HCT116 (cell line): ENCODE measurements around the gene MYH3. TPM values are rescaled to one million over a fixed set of nuclear protein-coding genes. Genes with fewer than 3 reads are reported as not detected.

Experiments used
- ATAC-seq: fragments of 200-7000 bp; cut with Tn5 transposase; 2 replicates; pipeline ENCODE4 v1.9.1; 2020; ENCODE audit warnings: mild to moderate bottlenecking, moderate library complexity
- BruUV-seq: library from RNA; stranded (reverse); fragments of 400-500 nt; replicated peaks from 2 replicates; lab custom pipeline; 2021; lab: Mats Ljungman, UMichigan
- CTCF ChIA-PET: fragments of 300-600 bp; sonication (Branson Sonifier 250); formaldehyde crosslinking; loops from one replicate; lab custom pipeline; 2021; ENCODE audit warnings: antibody characterized with exemption; lab: Charles Lee
- POLR2A ChIA-PET: fragments of 300-600, 350-600 bp; sonication (Branson Sonifier 250); formaldehyde crosslinking; loops from one replicate; lab custom pipeline; 2021; ENCODE audit warnings: antibody characterized with exemption; lab: Charles Lee
- RAD21 ChIA-PET, 2 experiments: fragments of 300-600 bp; sonication (Branson Sonifier 250); formaldehyde crosslinking; loops; one replicate each; lab custom pipeline; 2023; ENCODE audit warnings: low total read pairs in 2 of 2; ENCODE audit not compliant: uncharacterized antibody in 2 of 2, unreplicated experiment in 2 of 2, low non-redundant PET in 1 of 2; lab: Charles Lee
- DNase-seq: peaks from one replicate; pipeline ENCODE4 v3.0.0-alpha.2; 2010; ENCODE audit warnings: low read depth, low spot score
- H2AFZ ChIP-seq: fragments of 200-600 bp; shearing (Covaris generic), sonication (generic); 2 replicates; pipeline ENCODE4 v1.6.1; 2017; ENCODE audit warnings: low read depth, mixed run types, mixed read lengths, antibody characterized with exemption, low read length; ENCODE audit not compliant: poor library complexity, severe bottlenecking
- H3K27ac ChIP-seq: 2 replicates; pipeline ENCODE4 v1.5.1; 2012; ENCODE audit warnings: low read depth, low read length
- H3K27me3 ChIP-seq: fragments of 200-600 bp; sonication (generic); 2 replicates; pipeline ENCODE4 v1.6.1; 2016; ENCODE audit warnings: mixed run types, low read length, mixed read lengths; ENCODE audit not compliant: insufficient read depth
- H3K36me3 ChIP-seq, 2 experiments: fragments of 200-500 bp in 1 of 2; fragments of 200-600 bp in 1 of 2; sonication (Bioruptor generic) in 1 of 2; sonication (generic) in 1 of 2; 2 replicates each; pipeline versions ENCODE4 v1.5.1 to v1.6.1; 2014 to 2016; ENCODE audit warnings: low read length in 2 of 2, inconsistent platforms in 1 of 2, mixed read lengths in 1 of 2, mixed run types in 1 of 2; ENCODE audit not compliant: insufficient read depth in 2 of 2, control insufficient read depth in 1 of 2
- H3K4me1 ChIP-seq, 2 experiments: fragments of 200-600 bp in 1 of 2; sonication (generic) in 1 of 2; 2 replicates each; pipeline versions ENCODE4 v1.5.1 to v1.6.1; 2012 to 2017; ENCODE audit warnings: low read length in 2 of 2, inconsistent platforms in 1 of 2, mild to moderate bottlenecking in 1 of 2, mixed read lengths in 1 of 2, mixed run types in 1 of 2, moderate library complexity in 1 of 2; ENCODE audit not compliant: insufficient read depth in 2 of 2, control insufficient read depth in 1 of 2
- H3K4me2 ChIP-seq: fragments of 200-600 bp; sonication (generic); 2 replicates; pipeline ENCODE4 v1.6.1; 2017; ENCODE audit warnings: mixed run types, low read length, mixed read lengths
- H3K4me3 ChIP-seq, 2 experiments: fragments of 200-600 bp in 1 of 2; sonication (generic) in 1 of 2; replicated peaks in 1 of 2; 2 replicates each; pipeline ENCODE4 v1.5.1; 2011 to 2016; ENCODE audit warnings: low read length in 2 of 2, control low read depth in 1 of 2, low read depth in 1 of 2, mild to moderate bottlenecking in 1 of 2, mixed read lengths in 1 of 2, mixed run types in 1 of 2
- H3K79me2 ChIP-seq: fragments of 200-600 bp; sonication (generic); 2 replicates; pipeline ENCODE4 v1.6.1; 2017; ENCODE audit warnings: mild to moderate bottlenecking, mixed run types, low read length, moderate library complexity, mixed read lengths; ENCODE audit not compliant: insufficient read depth
- H3K9ac ChIP-seq: fragments of 200-600 bp; sonication (generic); 2 replicates; pipeline ENCODE4 v1.6.1; 2016; ENCODE audit warnings: low read length, mixed read lengths
- H3K9me2 ChIP-seq: fragments of 200-600 bp; sonication (generic), shearing (Covaris generic); 2 replicates; pipeline ENCODE4 v1.6.1; 2017; ENCODE audit warnings: mixed run types, mild to moderate bottlenecking, moderate library complexity; ENCODE audit not compliant: insufficient read depth
- H3K9me3 ChIP-seq, 2 experiments: fragments of 200-500 bp in 1 of 2; fragments of 200-600 bp in 1 of 2; sonication (Bioruptor generic) in 1 of 2; sonication (generic) in 1 of 2; 2 replicates each; pipeline ENCODE4 v1.6.1; 2014 to 2017; ENCODE audit warnings: low read length in 2 of 2, mixed read lengths in 2 of 2, inconsistent platforms in 1 of 2, low read depth in 1 of 2, mild to moderate bottlenecking in 1 of 2, mixed run types in 1 of 2, moderate library complexity in 1 of 2; ENCODE audit not compliant: control insufficient read depth in 1 of 2, insufficient read depth in 1 of 2
- H4K20me1 ChIP-seq: fragments of 200-600 bp; sonication (generic), shearing (Covaris generic); 2 replicates; pipeline ENCODE4 v1.6.1; 2017; ENCODE audit warnings: mixed run types, mild to moderate bottlenecking, moderate library complexity; ENCODE audit not compliant: insufficient read depth
- CTCF ChIP-seq, 3 experiments: fragments of 200-600 bp in 1 of 3; sonication (generic) in 1 of 3; IDR thresholded peaks in 2 of 3; conservative IDR thresholded peaks in 1 of 3; 2 replicates each; pipeline ENCODE4 v1.5.1; 2012 to 2017; ENCODE audit warnings: low read depth in 2 of 3, low read length in 2 of 3, antibody characterized with exemption in 1 of 3, borderline replicate concordance in 1 of 3, control low read depth in 1 of 3, mild to moderate bottlenecking in 1 of 3, mixed read lengths in 1 of 3, mixed run types in 1 of 3, moderate library complexity in 1 of 3; ENCODE audit not compliant: insufficient read depth in 1 of 3
- ELF1 ChIP-seq: IDR thresholded peaks from 2 replicates; pipeline ENCODE4 v1.6.1; 2012; ENCODE audit warnings: low read depth, borderline replicate concordance
- POLR2AphosphoS5 ChIP-seq: IDR thresholded peaks from 2 replicates; pipeline ENCODE4 v1.6.1; 2011; ENCODE audit warnings: mild to moderate bottlenecking, low read depth, low read length, moderate library complexity
- REST ChIP-seq: IDR thresholded peaks from 2 replicates; pipeline ENCODE4 v1.6.1; 2012; ENCODE audit warnings: low read depth
- SIN3A ChIP-seq: IDR thresholded peaks from 2 replicates; pipeline ENCODE4 v1.6.1; 2012; ENCODE audit warnings: low read depth
- SRF ChIP-seq: IDR thresholded peaks from 2 replicates; pipeline ENCODE4 v1.6.1; 2012; ENCODE audit warnings: low read depth
- ZFX ChIP-seq: fragments of 450-650 bp; IDR thresholded peaks from 2 replicates; pipeline ENCODE4 v1.6.1; 2017
- intact Hi-C: fragments of 100-400 bp; cut with micrococcal nuclease; formaldehyde crosslinking; loops from 2 replicates; pipeline ENCODE4 v1.10.0; 2022
- total RNA-seq: library from RNA; stranded (reverse); gene quantifications from one replicate; pipeline ENCODE4 v1.2.1, GENCODE V29; 2021; ENCODE audit not compliant: unreplicated experiment

Gene MYH3
- total RNA-seq, 1 experiment from 2014 or later = 1.6 TPM

- H2AFZ ChIP-seq = no peak overlapping the region
- POLR2A ChIA-PET = no interaction called here
- H3K9me2 ChIP-seq = no peaks in the 10 kb centered on the region
- ATAC-seq (peak; percentile 67), DNase-seq (no peak)
- H3K9ac ChIP-seq = no peak overlapping the region
- H3K9me3 ChIP-seq = no peaks in the 10 kb centered on the region
- intact Hi-C loops = no loop called here
- RAD21 ChIA-PET = no interaction called here
- CTCF ChIA-PET = interaction anchor here (0.6 to 3.8 kb wide), 14 partner anchors 8 to 704 kb away, joined by 3 to 45 read pairs (median 4); no protein-coding TSS in a partner anchor
- no peak overlapping the region for H3K4me2 ChIP-seq
- H3K27ac ChIP-seq = no peak overlapping the region
- no TSS peak for BruUV-seq
- H3K4me1 ChIP-seq = no peaks in the 10 kb centered on the region
- H3K27me3 ChIP-seq = no peaks in the 10 kb centered on the region
- no peaks in the 10 kb centered on the region for H3K36me3 ChIP-seq
- H3K4me3 ChIP-seq = no peak overlapping the region
- TF ChIP-seq ZFX (no peak), CTCF (IDR thresholded peaks at IDR 0.05 in 2 of 3, conservative IDR thresholded peaks at IDR 0.05 in 1 of 3; ENCODE audit: borderline replicate concordance in 1 of 3, insufficient read depth in 1 of 3, low read depth in 2 of 3, low read length in 2 of 3) (peak; percentile 9 to 77 (median 76); a peak in 4 of 6 replicates), REST (no peak), SRF (no peak), POLR2AphosphoS5 (no peak), SIN3A (no peak), ELF1 (no peak)
- no peaks in the 10 kb centered on the region for H3K79me2 ChIP-seq
- no peaks in the 10 kb centered on the region for H4K20me1 ChIP-seq
Measured at GRCh38 chr17:10628756-10629155, 28.4 kb downstream of the MYH3 start.
